ENCODE results near the gene SND1.

Gene SND1

GRCh38 chr7:127858915-127859189, 206.9 kb downstream of the SND1 start:
- no peak for DNase-seq (ENCODE audit: low read depth in 2 of 3, low spot score in 2 of 3)

GRCh38 chr7:127859330-127859729, 207.3 kb downstream of the SND1 start:
- DNase-seq (ENCODE audit: low read depth in 2 of 3, low spot score in 2 of 3), result no peak

GRCh38 chr7:127862525-127862924, 210.5 kb downstream of the SND1 start:
- DNase-seq (ENCODE audit: low read depth in 2 of 3, low spot score in 2 of 3), result no peak

GRCh38 chr7:127863082-127863481, 211.1 kb downstream of the SND1 start:
- DNase-seq (ENCODE audit: low read depth in 2 of 3, low spot score in 2 of 3), result no peak

- DNase-seq (ENCODE audit: low read depth in 2 of 3, low spot score in 2 of 3), result no peak
Observed at GRCh38 chr7:127865466-127865865, 213.5 kb downstream of the SND1 start.

- no peak for DNase-seq (ENCODE audit: low read depth in 2 of 3, low spot score in 2 of 3)
Observed at GRCh38 chr7:127870231-127870907, 218.4 kb downstream of the SND1 start.

- no peak for DNase-seq (ENCODE audit: low read depth in 2 of 3, low spot score in 2 of 3)
Observed at GRCh38 chr7:127871226-127871625, 219.2 kb downstream of the SND1 start.

- DNase-seq (ENCODE audit: low read depth in 2 of 3, low spot score in 2 of 3), result no peak
Observed at GRCh38 chr7:127872122-127872521, 220.1 kb downstream of the SND1 start.

GRCh38 chr7:127873151-127873550, 221.2 kb downstream of the SND1 start:
- no peak for DNase-seq (ENCODE audit: low read depth in 2 of 3, low spot score in 2 of 3)

GRCh38 chr7:127873715-127874636, 222.0 kb downstream of the SND1 start:
- DNase-seq (ENCODE audit: low read depth in 2 of 3, low spot score in 2 of 3), result no peak

- no peak for DNase-seq (ENCODE audit: low read depth in 2 of 3, low spot score in 2 of 3)
Observed at GRCh38 chr7:127874951-127875608, 223.1 kb downstream of the SND1 start.

- DNase-seq (ENCODE audit: low read depth in 2 of 3, low spot score in 2 of 3), result no peak
Observed at GRCh38 chr7:127876393-127876792, 224.4 kb downstream of the SND1 start.

- no peak for DNase-seq (ENCODE audit: low read depth in 2 of 3, low spot score in 2 of 3)
Observed at GRCh38 chr7:127877951-127878350, 226.0 kb downstream of the SND1 start.

GRCh38 chr7:127878791-127879190, 226.8 kb downstream of the SND1 start:
- no peak for DNase-seq (ENCODE audit: low read depth in 2 of 3, low spot score in 2 of 3)

- DNase-seq (ENCODE audit: low read depth in 2 of 3, low spot score in 2 of 3), result no peak
Observed at GRCh38 chr7:127879436-127879835, 227.4 kb downstream of the SND1 start.

- no peak for DNase-seq (ENCODE audit: low read depth in 2 of 3, low spot score in 2 of 3)
Observed at GRCh38 chr7:127879942-127880341, 227.9 kb downstream of the SND1 start.

GRCh38 chr7:127880454-127880853, 228.5 kb downstream of the SND1 start:
- no peak for DNase-seq (ENCODE audit: low read depth in 2 of 3, low spot score in 2 of 3)

- no peak for DNase-seq (ENCODE audit: low read depth in 2 of 3, low spot score in 2 of 3)
Observed at GRCh38 chr7:127881564-127881963, 229.6 kb downstream of the SND1 start.

- DNase-seq (ENCODE audit: low read depth in 2 of 3, low spot score in 2 of 3), result no peak
Observed at GRCh38 chr7:127882313-127882920, 230.4 kb downstream of the SND1 start.

GRCh38 chr7:127884066-127884559, 232.1 kb downstream of the SND1 start:
- DNase-seq (ENCODE audit: low read depth in 2 of 3, low spot score in 2 of 3), result no peak

GRCh38 chr7:127885222-127885772, 233.3 kb downstream of the SND1 start:
- no peak for DNase-seq (ENCODE audit: low read depth in 2 of 3, low spot score in 2 of 3)
